Measurements from ENCODE around the gene ESRP2.

ESRP2 gene

GRCh38 chr16:68242085-68242484 is 6.2 kb upstream of the ESRP2 start:
- no peaks in the 10 kb centered on the region for H3K36me3 ChIP-seq (ENCODE audit: control insufficient read depth, insufficient read depth, low read length)
- no peak overlapping the region for H3K9ac ChIP-seq
- H3K4me1 ChIP-seq = peaks cover 14% of the 10 kb centered on the region
- TF ChIP-seq CTCF (IDR thresholded peaks at IDR 0.05) = no peak
- H3K27me3 ChIP-seq (ENCODE audit: control insufficient read depth, insufficient read depth, low read length) = no peaks in the 10 kb centered on the region
- H3K9me3 ChIP-seq (ENCODE audit: control insufficient read depth, low read length) = no peaks in the 10 kb centered on the region
- no peak overlapping the region for H3K27ac ChIP-seq
- no peak overlapping the region for H2AFZ ChIP-seq
- H3K79me2 ChIP-seq = peaks cover 15% of the 10 kb centered on the region
- no peak overlapping the region for H3K4me3 ChIP-seq (ENCODE audit: low read depth, low read length)
- no peak overlapping the region for H3K4me2 ChIP-seq (ENCODE audit: low read length)

- H3K9ac ChIP-seq = no peak overlapping the region
- H3K4me1 ChIP-seq = peaks cover 24% of the 10 kb centered on the region
- peak overlapping the region; percentile 82 for H3K4me2 ChIP-seq (ENCODE audit: low read length)
- peak overlapping the region; percentile 71 for H3K4me3 ChIP-seq (ENCODE audit: low read depth, low read length)
- H3K27ac ChIP-seq = peak overlapping the region; percentile 64
- H2AFZ ChIP-seq = peak overlapping the region; percentile 95
- no peaks in the 10 kb centered on the region for H3K9me3 ChIP-seq (ENCODE audit: control insufficient read depth, low read length)
- no peaks in the 10 kb centered on the region for H3K79me2 ChIP-seq
- H3K36me3 ChIP-seq (ENCODE audit: control insufficient read depth, insufficient read depth, low read length) = no peaks in the 10 kb centered on the region
- TF ChIP-seq CTCF (IDR thresholded peaks at IDR 0.05) = no peak
- no peaks in the 10 kb centered on the region for H3K27me3 ChIP-seq (ENCODE audit: control insufficient read depth, insufficient read depth, low read length)
Measured at GRCh38 chr16:68238029-68238345, 2.1 kb upstream of the ESRP2 start.

GRCh38 chr16:68237243-68238028 is 1.5 kb upstream of the ESRP2 start:
- no peak for TF ChIP-seq CTCF (IDR thresholded peaks at IDR 0.05)
- no peak overlapping the region for H3K9ac ChIP-seq
- peak overlapping the region; percentile 95 for H2AFZ ChIP-seq
- peak overlapping the region; percentile 71 for H3K4me3 ChIP-seq (ENCODE audit: low read depth, low read length)
- H3K79me2 ChIP-seq = no peaks in the 10 kb centered on the region
- H3K27ac ChIP-seq = peak overlapping the region; percentile 92
- peaks cover 24% of the 10 kb centered on the region for H3K4me1 ChIP-seq
- H3K27me3 ChIP-seq (ENCODE audit: control insufficient read depth, insufficient read depth, low read length) = no peaks in the 10 kb centered on the region
- H3K9me3 ChIP-seq (ENCODE audit: control insufficient read depth, low read length) = no peaks in the 10 kb centered on the region
- peak overlapping the region; percentile 92 for H3K4me2 ChIP-seq (ENCODE audit: low read length)
- no peaks in the 10 kb centered on the region for H3K36me3 ChIP-seq (ENCODE audit: control insufficient read depth, insufficient read depth, low read length)

GRCh38 chr16:68236826-68237242 is 907 bp upstream of the ESRP2 start:
- Histone ChIP-seq H3K27me3 (ENCODE audit: control insufficient read depth, insufficient read depth, low read length) (no peaks in the 10 kb centered on the region), H3K9ac (no peak overlapping the region), H3K27ac (peak overlapping the region; percentile 92), H2AFZ (peak overlapping the region; percentile 95), H3K36me3 (ENCODE audit: control insufficient read depth, insufficient read depth, low read length) (no peaks in the 10 kb centered on the region), H3K9me3 (ENCODE audit: control insufficient read depth, low read length) (no peaks in the 10 kb centered on the region), H3K4me2 (ENCODE audit: low read length) (peak overlapping the region; percentile 92), H3K4me3 (ENCODE audit: low read depth, low read length) (peak overlapping the region; percentile 71), H3K4me1 (peaks cover 24% of the 10 kb centered on the region), H3K79me2 (no peaks in the 10 kb centered on the region)
- no peak for TF ChIP-seq CTCF (IDR thresholded peaks at IDR 0.05)

All from parathyroid adenoma (tissue), 2 donors.